ENCODE results near the gene PISD. TPM values are rescaled to one million over a fixed set of nuclear protein-coding genes. Genes with fewer than 3 reads are reported as not detected.

The PISD gene
- total and polyA plus RNA-seq, 4 donors = 23.4 to 47.2 (median 33.9) TPM

GRCh38 chr22:31579835-31580242 is 82.2 kb downstream of the PISD start:
- Histone ChIP-seq H3K27me3 (ENCODE audit: control insufficient read depth, insufficient read depth, low read length) (no peaks in the 10 kb centered on the region), H3K9me3 (ENCODE audit: control insufficient read depth, insufficient read depth, low read length) (no peaks in the 10 kb centered on the region), H3K4me3 (ENCODE audit: low read depth, low read length) (no peak overlapping the region), H3K36me3 (ENCODE audit: control insufficient read depth, insufficient read depth, low read length) (peaks cover 22% of the 10 kb centered on the region), H3K4me1 (ENCODE audit: control insufficient read depth, insufficient read depth, low read length) (peaks cover 5% of the 10 kb centered on the region), H3K27ac (ENCODE audit: low read depth, low read length) (no peak overlapping the region)
- DNase-seq (ENCODE audit: low read depth in 4 of 6, low spot score in 6 of 6) = peak in 1 of 6 donors; percentile 55
- 86% methylated on average over 1 of the region's 1 CpG for WGBS (ENCODE audit: insufficient coverage)

GRCh38 chr22:31578171-31578570 is 83.8 kb downstream of the PISD start:
- Histone ChIP-seq H3K27ac (ENCODE audit: low read depth, low read length) (no peak overlapping the region), H3K4me3 (ENCODE audit: low read depth, low read length) (no peak overlapping the region), H3K36me3 (ENCODE audit: control insufficient read depth, insufficient read depth, low read length) (peaks cover 24% of the 10 kb centered on the region), H3K4me1 (ENCODE audit: control insufficient read depth, insufficient read depth, low read length) (peaks cover 9% of the 10 kb centered on the region), H3K27me3 (ENCODE audit: control insufficient read depth, insufficient read depth, low read length) (no peaks in the 10 kb centered on the region), H3K9me3 (ENCODE audit: control insufficient read depth, insufficient read depth, low read length) (no peaks in the 10 kb centered on the region)
- DNase-seq (ENCODE audit: low read depth in 4 of 6, low spot score in 6 of 6) = no peak
- 93% methylated on average over 5 of the region's 5 CpGs for WGBS (ENCODE audit: insufficient coverage)

GRCh38 chr22:31577711-31578110 is 84.3 kb downstream of the PISD start:
- peak in 1 of 6 donors; percentile 74 for DNase-seq (ENCODE audit: low read depth in 4 of 6, low spot score in 6 of 6)
- Histone ChIP-seq H3K4me3 (ENCODE audit: low read depth, low read length) (no peak overlapping the region), H3K9me3 (ENCODE audit: control insufficient read depth, insufficient read depth, low read length) (no peaks in the 10 kb centered on the region), H3K27me3 (ENCODE audit: control insufficient read depth, insufficient read depth, low read length) (no peaks in the 10 kb centered on the region), H3K36me3 (ENCODE audit: control insufficient read depth, insufficient read depth, low read length) (peaks cover 25% of the 10 kb centered on the region), H3K4me1 (ENCODE audit: control insufficient read depth, insufficient read depth, low read length) (peaks cover 9% of the 10 kb centered on the region), H3K27ac (ENCODE audit: low read depth, low read length) (no peak overlapping the region)
- 84% methylated on average over 5 of the region's 5 CpGs for WGBS (ENCODE audit: insufficient coverage)

- Histone ChIP-seq H3K4me1 (ENCODE audit: control insufficient read depth, insufficient read depth, low read length) (peaks cover 9% of the 10 kb centered on the region), H3K36me3 (ENCODE audit: control insufficient read depth, insufficient read depth, low read length) (peaks cover 24% of the 10 kb centered on the region), H3K4me3 (ENCODE audit: low read depth, low read length) (no peak overlapping the region), H3K9me3 (ENCODE audit: control insufficient read depth, insufficient read depth, low read length) (no peaks in the 10 kb centered on the region), H3K27ac (ENCODE audit: low read depth, low read length) (no peak overlapping the region), H3K27me3 (ENCODE audit: control insufficient read depth, insufficient read depth, low read length) (no peaks in the 10 kb centered on the region)
- 96% methylated on average over 6 of the region's 8 CpGs for WGBS (ENCODE audit: insufficient coverage)
- DNase-seq (ENCODE audit: low read depth in 4 of 6, low spot score in 6 of 6) = no peak
Measured at GRCh38 chr22:31575190-31575589, 86.8 kb downstream of the PISD start.

- 20% methylated on average over 1 of the region's 3 CpGs for WGBS (ENCODE audit: insufficient coverage)
- Histone ChIP-seq H3K27me3 (ENCODE audit: control insufficient read depth, insufficient read depth, low read length) (no peaks in the 10 kb centered on the region), H3K27ac (ENCODE audit: low read depth, low read length) (no peak overlapping the region), H3K4me1 (ENCODE audit: control insufficient read depth, insufficient read depth, low read length) (peaks cover 9% of the 10 kb centered on the region), H3K36me3 (ENCODE audit: control insufficient read depth, insufficient read depth, low read length) (peaks cover 24% of the 10 kb centered on the region), H3K9me3 (ENCODE audit: control insufficient read depth, insufficient read depth, low read length) (no peaks in the 10 kb centered on the region), H3K4me3 (ENCODE audit: low read depth, low read length) (no peak overlapping the region)
- DNase-seq (ENCODE audit: low read depth in 4 of 6, low spot score in 6 of 6) = peak in 2 of 6 donors; percentile 24 to 62
Measured at GRCh38 chr22:31574055-31574670, 87.9 kb downstream of the PISD start.

DNA sequence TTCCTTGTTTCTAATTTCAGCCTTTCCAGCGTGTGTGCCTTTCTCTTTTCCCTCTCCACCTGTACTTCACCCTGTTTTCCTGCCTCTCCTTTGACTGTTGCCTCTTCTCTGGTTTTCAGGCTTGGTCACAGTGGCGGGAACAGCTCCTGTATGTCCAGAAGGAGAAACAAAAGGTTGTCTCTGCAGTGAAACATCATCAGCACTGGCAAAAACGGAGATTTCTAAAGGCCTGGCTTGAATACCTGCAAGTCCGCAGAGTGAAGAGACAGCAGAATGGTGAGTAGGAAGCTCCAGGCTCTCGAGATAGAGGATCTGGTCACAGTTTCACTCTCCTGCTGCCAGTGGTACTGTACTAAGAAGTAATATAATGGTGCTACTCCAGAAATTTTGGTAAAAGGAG is 89.1 kb downstream of the PISD start:
- Histone ChIP-seq H3K27ac (ENCODE audit: low read depth, low read length) (no peak overlapping the region), H3K36me3 (ENCODE audit: control insufficient read depth, insufficient read depth, low read length) (peaks cover 17% of the 10 kb centered on the region), H3K4me1 (ENCODE audit: control insufficient read depth, insufficient read depth, low read length) (peaks cover 9% of the 10 kb centered on the region), H3K4me3 (ENCODE audit: low read depth, low read length) (no peak overlapping the region), H3K27me3 (ENCODE audit: control insufficient read depth, insufficient read depth, low read length) (no peaks in the 10 kb centered on the region), H3K9me3 (ENCODE audit: control insufficient read depth, insufficient read depth, low read length) (no peaks in the 10 kb centered on the region)
- no peak for DNase-seq (ENCODE audit: low read depth in 4 of 6, low spot score in 6 of 6)
- 93% methylated on average over 3 of the region's 5 CpGs for WGBS (ENCODE audit: insufficient coverage)

- Histone ChIP-seq H3K36me3 (ENCODE audit: control insufficient read depth, insufficient read depth, low read length) (peaks cover 7% of the 10 kb centered on the region), H3K4me3 (ENCODE audit: low read depth, low read length) (no peak overlapping the region), H3K27me3 (ENCODE audit: control insufficient read depth, insufficient read depth, low read length) (no peaks in the 10 kb centered on the region), H3K27ac (ENCODE audit: low read depth, low read length) (no peak overlapping the region), H3K9me3 (ENCODE audit: control insufficient read depth, insufficient read depth, low read length) (no peaks in the 10 kb centered on the region), H3K4me1 (ENCODE audit: control insufficient read depth, insufficient read depth, low read length) (no peaks in the 10 kb centered on the region)
- WGBS (ENCODE audit: insufficient coverage) = 100% methylated on average over 1 of the region's 1 CpG
- peak in 1 of 6 donors; percentile 42 for DNase-seq (ENCODE audit: low read depth in 4 of 6, low spot score in 6 of 6)
Measured at GRCh38 chr22:31569126-31569525, 92.9 kb downstream of the PISD start.

Other genes starting within 250 kb of the PISD start
- 10 to 100 TPM; 15.1 to 20.6 TPM for gene EIF4ENIF1, start 172.4 kb downstream of the PISD start, total RNA-seq
- 10 to 100 TPM; 43.1 to 52.7 TPM for gene EIF4ENIF1, start 172.4 kb downstream of the PISD start, polyA plus RNA-seq (ENCODE audit: insufficient read length in 2 of 2)
- 10 to 100 TPM; 16.7 to 20.9 TPM for gene SFI1, start 165.7 kb downstream of the PISD start, total RNA-seq
- 10 to 100 TPM; 39.7 to 59.6 TPM for gene SFI1, start 165.7 kb downstream of the PISD start, polyA plus RNA-seq (ENCODE audit: insufficient read length in 2 of 2)
- gene PRR14L, start 87.9 kb upstream of the PISD start, total RNA-seq = 10 to 100 TPM; 22.4 to 28.8 TPM
- 10 to 100 TPM; 17.3 to 20.5 TPM for gene PRR14L, start 87.9 kb upstream of the PISD start, polyA plus RNA-seq (ENCODE audit: insufficient read length in 2 of 2)
- gene DEPDC5, start 91.8 kb upstream of the PISD start, total RNA-seq = 10 to 100 TPM; 15.2 to 19.9 TPM
- gene DEPDC5, start 91.8 kb upstream of the PISD start, polyA plus RNA-seq (ENCODE audit: insufficient read length in 2 of 2) = 10 to 100 TPM; 17.9 to 18.5 TPM

All from spinal cord (tissue), 10 donors.